HG02973 (cell line): Measurements from ENCODE around the gene ANKUB1.

Experiments used
- ATAC-seq: cut with Tn5 transposase; IDR thresholded peaks from one replicate; pipeline ENCODE4 v1.9.1; 2021; ENCODE audit warnings: moderate library complexity; ENCODE audit not compliant: unreplicated experiment

The ANKUB1 gene

GRCh38 chr3:149809699-149810098 lies 17.3 kb upstream of the ANKUB1 start:
- no peak for ATAC-seq

- no peak for ATAC-seq
Measured at GRCh38 chr3:149808209-149808829, 16.0 kb upstream of the ANKUB1 start.

- no peak for ATAC-seq
Measured at GRCh38 chr3:149806171-149806778, 13.9 kb upstream of the ANKUB1 start.

GRCh38 chr3:149801639-149802038 lies 9.3 kb upstream of the ANKUB1 start:
- ATAC-seq, result no peak

GRCh38 chr3:149801195-149801594 lies 8.8 kb upstream of the ANKUB1 start:
- ATAC-seq, result no peak

- no peak for ATAC-seq
Measured at GRCh38 chr3:149800693-149801092, 8.3 kb upstream of the ANKUB1 start.

GRCh38 chr3:149796026-149796425 lies 3.7 kb upstream of the ANKUB1 start:
- no peak for ATAC-seq

GRCh38 chr3:149790698-149791097 lies 1.7 kb downstream of the ANKUB1 start:
- ATAC-seq, result no peak

GRCh38 chr3:149790268-149790667 lies 2.1 kb downstream of the ANKUB1 start:
- ATAC-seq, result no peak

- no peak for ATAC-seq
Measured at GRCh38 chr3:149784064-149784704, 8.2 kb downstream of the ANKUB1 start.

- ATAC-seq, result no peak
Measured at GRCh38 chr3:149783576-149783975, 8.8 kb downstream of the ANKUB1 start.

- no peak for ATAC-seq
Measured at GRCh38 chr3:149781741-149782140, 10.6 kb downstream of the ANKUB1 start.

- ATAC-seq, result no peak
Measured at GRCh38 chr3:149781211-149781610, 11.1 kb downstream of the ANKUB1 start.

GRCh38 chr3:149777414-149778214 lies 14.7 kb downstream of the ANKUB1 start:
- ATAC-seq, result no peak

- no peak for ATAC-seq
Measured at GRCh38 chr3:149776170-149776569, 16.2 kb downstream of the ANKUB1 start.

- ATAC-seq, result no peak
Measured at GRCh38 chr3:149772861-149773260, 19.5 kb downstream of the ANKUB1 start.

- peak; percentile 58 for ATAC-seq
Measured at GRCh38 chr3:149771652-149772271, 20.6 kb downstream of the ANKUB1 start.

GRCh38 chr3:149770246-149770645 lies 22.1 kb downstream of the ANKUB1 start:
- ATAC-seq, result no peak

GRCh38 chr3:149768704-149769103 lies 23.6 kb downstream of the ANKUB1 start:
- ATAC-seq, result no peak

- ATAC-seq, result no peak
Measured at GRCh38 chr3:149767720-149768119, 24.6 kb downstream of the ANKUB1 start.

- ATAC-seq, result no peak
Measured at GRCh38 chr3:149765762-149766334, 26.5 kb downstream of the ANKUB1 start.
